ENCODE results near the gene BBS12.

GRCh38 chr4:122775039-122775438, 42.5 kb downstream of the BBS12 start:
- TF ChIP-seq EP300 (IDR thresholded peaks at IDR 0.05), result no peak
- no peak for TF ChIP-seq CTCF (IDR thresholded peaks at IDR 0.05)

Data from upper lobe of left lung (tissue), 4 donors.